HG03064 (cell line): Measurements from ENCODE around the gene RNF148.
"Not testable (repeated sequence)": the region's sequence is repeated elsewhere in the genome, so short reads cannot be mapped to it uniquely, and the experiment has no call there.

Source experiments
- ATAC-seq: cut with Tn5 transposase; IDR thresholded peaks from one replicate; pipeline ENCODE4 v1.9.1; 2021; ENCODE audit warnings: low read depth; ENCODE audit not compliant: unreplicated experiment

Gene RNF148

GRCh38 chr7:122691569-122692235 is 11.0 kb downstream of the RNF148 start:
- no peak for ATAC-seq

GRCh38 chr7:122689346-122690109 is 13.2 kb downstream of the RNF148 start:
- no peak for ATAC-seq

- no peak for ATAC-seq
Observed at GRCh38 chr7:122688400-122688998, 14.2 kb downstream of the RNF148 start.

- ATAC-seq: no peak
Observed at GRCh38 chr7:122686360-122686878, 16.3 kb downstream of the RNF148 start.

- ATAC-seq: no peak
Observed at GRCh38 chr7:122684504-122684903, 18.2 kb downstream of the RNF148 start.

GRCh38 chr7:122682815-122683550 is 19.7 kb downstream of the RNF148 start:
- ATAC-seq: no peak

GRCh38 chr7:122681186-122681585 is 21.5 kb downstream of the RNF148 start:
- not testable (repeated sequence) for ATAC-seq

GRCh38 chr7:122679813-122680212 is 22.9 kb downstream of the RNF148 start:
- ATAC-seq: no peak

- not testable (repeated sequence) for ATAC-seq
Observed at GRCh38 chr7:122679269-122679709, 23.4 kb downstream of the RNF148 start.

- ATAC-seq: no peak
Observed at GRCh38 chr7:122677149-122677548, 25.6 kb downstream of the RNF148 start.

GRCh38 chr7:122676466-122676865 is 26.3 kb downstream of the RNF148 start:
- ATAC-seq: no peak

GRCh38 chr7:122675621-122676020 is 27.1 kb downstream of the RNF148 start:
- no peak for ATAC-seq

- ATAC-seq: no peak
Observed at GRCh38 chr7:122675011-122675410, 27.7 kb downstream of the RNF148 start.

GRCh38 chr7:122674502-122674901 is 28.2 kb downstream of the RNF148 start:
- no peak for ATAC-seq

- no peak for ATAC-seq
Observed at GRCh38 chr7:122673951-122674350, 28.8 kb downstream of the RNF148 start.

GRCh38 chr7:122672536-122672935 is 30.2 kb downstream of the RNF148 start:
- ATAC-seq: no peak

GRCh38 chr7:122663733-122664132 is 39.0 kb downstream of the RNF148 start:
- no peak for ATAC-seq

- ATAC-seq: no peak
Observed at GRCh38 chr7:122658856-122659255, 43.9 kb downstream of the RNF148 start.

GRCh38 chr7:122653685-122654084 is 49.0 kb downstream of the RNF148 start:
- ATAC-seq: no peak

GRCh38 chr7:122652876-122653275 is 49.8 kb downstream of the RNF148 start:
- ATAC-seq: no peak
